ENCODE measurements around the gene CDKAL1.
"Not testable (repeated sequence)": the region's sequence is repeated elsewhere in the genome, so short reads cannot be mapped to it uniquely, and the experiment has no call there.

The CDKAL1 gene

DNA sequence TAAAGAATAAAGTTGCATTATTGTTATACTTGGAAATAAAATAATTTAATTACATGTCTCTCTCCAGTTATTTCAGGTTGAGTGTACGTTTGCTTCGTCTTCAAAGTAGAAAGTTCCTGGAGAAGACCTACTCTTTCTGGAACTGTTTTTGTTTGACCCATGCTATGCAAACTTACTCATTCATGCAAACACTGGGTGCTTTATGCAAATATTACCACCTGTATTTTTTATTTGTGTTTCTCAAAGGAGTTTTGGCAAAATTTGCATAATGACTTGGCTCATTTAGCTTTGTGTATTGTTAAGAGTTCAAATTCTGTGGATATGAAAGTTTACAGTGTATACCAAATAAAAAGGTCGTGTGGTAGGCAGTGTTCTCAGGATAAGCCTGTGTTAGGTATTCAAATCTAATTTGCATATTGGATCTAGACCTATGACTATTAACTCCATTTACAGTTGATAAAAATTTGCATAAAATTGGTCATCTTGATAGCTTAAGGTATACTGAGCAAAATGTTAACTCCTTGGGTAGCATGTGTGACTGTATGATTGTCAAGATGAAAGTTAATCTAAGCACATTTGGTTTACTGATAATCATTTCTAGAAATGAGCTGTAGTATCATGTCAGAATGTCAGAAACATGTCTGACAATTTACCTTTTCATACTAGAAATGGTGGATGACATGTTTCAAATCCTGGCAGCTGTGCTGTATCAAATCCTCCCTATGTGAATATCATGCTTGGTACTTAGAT, 65.2 kb downstream of the CDKAL1 start:
- H3K9ac ChIP-seq (ENCODE audit: low read length): no peak overlapping the region
- no peak for DNase-seq (ENCODE audit: low read depth)
- H3K36me3 ChIP-seq (ENCODE audit: control insufficient read depth, insufficient read depth, low read length, severe bottlenecking): no peaks in the 10 kb centered on the region
- no peaks in the 10 kb centered on the region for H3K27me3 ChIP-seq (replicated peaks; ENCODE audit: control insufficient read depth, insufficient read depth, low read length)
- H3K9me3 ChIP-seq (ENCODE audit: control insufficient read depth, low read length): no peaks in the 10 kb centered on the region
- H3K4me3 ChIP-seq (ENCODE audit: low read length): no peak overlapping the region
- H3K4me1 ChIP-seq (ENCODE audit: control insufficient read depth, insufficient read depth, low read length): no peaks in the 10 kb centered on the region

DNA sequence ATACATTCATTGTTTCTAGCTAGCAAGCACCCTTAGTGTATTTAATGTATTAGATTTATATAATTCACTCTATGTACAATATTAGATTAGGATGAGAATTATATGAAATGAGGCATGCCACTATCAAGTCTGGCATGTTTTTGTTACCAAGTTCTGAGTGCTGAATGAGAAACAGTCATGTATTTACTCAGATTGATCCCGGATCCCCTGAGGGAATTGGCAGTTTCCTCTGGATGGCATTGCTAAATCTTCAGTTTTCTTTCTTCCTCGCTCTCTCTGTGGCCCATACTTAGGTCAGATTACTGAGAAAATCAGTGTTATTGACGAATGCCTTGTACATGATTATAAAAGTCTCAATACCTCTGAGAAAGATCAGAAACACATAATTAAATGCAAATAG, 66.6 kb downstream of the CDKAL1 start:
- Histone ChIP-seq H3K4me1 (ENCODE audit: control insufficient read depth, insufficient read depth, low read length) (no peaks in the 10 kb centered on the region), H3K9me3 (ENCODE audit: control insufficient read depth, low read length) (no peaks in the 10 kb centered on the region), H3K27me3 (replicated peaks; ENCODE audit: control insufficient read depth, insufficient read depth, low read length) (no peaks in the 10 kb centered on the region), H3K4me3 (ENCODE audit: low read length) (no peak overlapping the region), H3K36me3 (ENCODE audit: control insufficient read depth, insufficient read depth, low read length, severe bottlenecking) (no peaks in the 10 kb centered on the region), H3K9ac (ENCODE audit: low read length) (no peak overlapping the region)
- no peak for DNase-seq (ENCODE audit: low read depth)

DNA sequence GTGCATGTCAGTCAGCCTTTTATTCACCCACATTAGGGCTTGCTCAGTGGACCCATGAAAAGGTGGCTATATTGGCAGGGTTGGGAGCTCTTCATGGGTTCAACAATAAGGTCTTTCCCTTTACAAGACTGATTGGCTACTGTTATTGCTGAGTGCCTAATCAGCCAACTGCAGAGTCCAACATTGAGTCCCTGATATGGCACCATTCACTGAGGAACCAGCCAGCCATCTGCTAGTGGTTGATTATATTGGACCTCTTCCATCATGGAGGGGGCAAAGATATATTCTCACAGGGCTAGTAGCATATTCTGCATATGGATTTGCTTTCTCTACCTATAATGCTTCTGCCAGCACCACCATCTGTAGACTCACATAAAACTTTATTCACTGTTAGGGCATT, 69.9 kb downstream of the CDKAL1 start:
- Histone ChIP-seq H3K4me1 (ENCODE audit: control insufficient read depth, insufficient read depth, low read length) (no peaks in the 10 kb centered on the region), H3K9me3 (ENCODE audit: control insufficient read depth, low read length) (no peaks in the 10 kb centered on the region), H3K4me3 (ENCODE audit: low read length) (no peak overlapping the region), H3K36me3 (ENCODE audit: control insufficient read depth, insufficient read depth, low read length, severe bottlenecking) (no peaks in the 10 kb centered on the region), H3K27me3 (replicated peaks; ENCODE audit: control insufficient read depth, insufficient read depth, low read length) (no peaks in the 10 kb centered on the region), H3K9ac (ENCODE audit: low read length) (no peak overlapping the region)
- no peak for DNase-seq (ENCODE audit: low read depth)

DNA sequence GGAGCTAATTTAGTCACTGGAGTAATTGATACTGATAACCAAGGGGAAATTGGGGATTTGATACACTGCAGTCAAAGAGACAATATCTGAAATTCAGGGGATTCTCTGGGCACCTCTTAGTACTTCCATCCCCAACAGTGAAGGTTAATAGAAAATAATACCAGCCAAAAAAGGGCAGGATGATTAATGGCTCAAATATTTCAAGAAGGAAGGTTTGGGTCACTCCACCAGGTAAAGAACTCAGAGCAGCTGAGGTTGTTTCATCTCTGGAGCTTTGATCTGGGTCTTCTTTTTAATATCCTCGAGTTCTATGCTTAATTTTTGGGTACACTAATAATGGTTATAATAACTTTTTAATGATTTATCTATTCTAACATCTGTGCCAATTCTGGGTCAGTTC, 70.8 kb downstream of the CDKAL1 start:
- Histone ChIP-seq H3K4me1 (ENCODE audit: control insufficient read depth, insufficient read depth, low read length) (peaks cover 1% of the 10 kb centered on the region), H3K4me3 (ENCODE audit: low read length) (no peak overlapping the region), H3K9ac (ENCODE audit: low read length) (no peak overlapping the region), H3K9me3 (ENCODE audit: control insufficient read depth, low read length) (no peaks in the 10 kb centered on the region), H3K36me3 (ENCODE audit: control insufficient read depth, insufficient read depth, low read length, severe bottlenecking) (no peaks in the 10 kb centered on the region), H3K27me3 (replicated peaks; ENCODE audit: control insufficient read depth, insufficient read depth, low read length) (no peaks in the 10 kb centered on the region)
- DNase-seq (ENCODE audit: low read depth): no peak

- Histone ChIP-seq H3K9me3 (ENCODE audit: control insufficient read depth, low read length) (no peaks in the 10 kb centered on the region), H3K36me3 (ENCODE audit: control insufficient read depth, insufficient read depth, low read length, severe bottlenecking) (no peaks in the 10 kb centered on the region), H3K4me3 (ENCODE audit: low read length) (no peak overlapping the region), H3K9ac (ENCODE audit: low read length) (no peak overlapping the region), H3K27me3 (replicated peaks; ENCODE audit: control insufficient read depth, insufficient read depth, low read length) (no peaks in the 10 kb centered on the region), H3K4me1 (ENCODE audit: control insufficient read depth, insufficient read depth, low read length) (peaks cover 6% of the 10 kb centered on the region)
- no peak for DNase-seq (ENCODE audit: low read depth)
These were observed 71.3 kb downstream of the CDKAL1 start for GRCh38 chr6:20605581-20605980.

- H3K27me3 ChIP-seq (replicated peaks; ENCODE audit: control insufficient read depth, insufficient read depth, low read length): no peaks in the 10 kb centered on the region
- DNase-seq (ENCODE audit: low read depth): no peak
- peaks cover 11% of the 10 kb centered on the region for H3K4me1 ChIP-seq (ENCODE audit: control insufficient read depth, insufficient read depth, low read length)
- no peak overlapping the region for H3K4me3 ChIP-seq (ENCODE audit: low read length)
- H3K9ac ChIP-seq (ENCODE audit: low read length): no peak overlapping the region
- no peaks in the 10 kb centered on the region for H3K9me3 ChIP-seq (ENCODE audit: control insufficient read depth, low read length)
- no peaks in the 10 kb centered on the region for H3K36me3 ChIP-seq (ENCODE audit: control insufficient read depth, insufficient read depth, low read length, severe bottlenecking)
These were observed 72.6 kb downstream of the CDKAL1 start for GRCh38 chr6:20606831-20607230.

GRCh38 chr6:20608356-20608755, 74.1 kb downstream of the CDKAL1 start:
- no peaks in the 10 kb centered on the region for H3K36me3 ChIP-seq (ENCODE audit: control insufficient read depth, insufficient read depth, low read length, severe bottlenecking)
- no peaks in the 10 kb centered on the region for H3K27me3 ChIP-seq (replicated peaks; ENCODE audit: control insufficient read depth, insufficient read depth, low read length)
- no peak for DNase-seq (ENCODE audit: low read depth)
- no peak overlapping the region for H3K9ac ChIP-seq (ENCODE audit: low read length)
- H3K4me1 ChIP-seq (ENCODE audit: control insufficient read depth, insufficient read depth, low read length): peaks cover 11% of the 10 kb centered on the region
- H3K9me3 ChIP-seq (ENCODE audit: control insufficient read depth, low read length): no peaks in the 10 kb centered on the region
- H3K4me3 ChIP-seq (ENCODE audit: low read length): no peak overlapping the region

- Histone ChIP-seq H3K36me3 (ENCODE audit: control insufficient read depth, insufficient read depth, low read length, severe bottlenecking) (no peaks in the 10 kb centered on the region), H3K4me1 (ENCODE audit: control insufficient read depth, insufficient read depth, low read length) (peaks cover 11% of the 10 kb centered on the region), H3K27me3 (replicated peaks; ENCODE audit: control insufficient read depth, insufficient read depth, low read length) (no peaks in the 10 kb centered on the region), H3K9me3 (ENCODE audit: control insufficient read depth, low read length) (no peaks in the 10 kb centered on the region), H3K9ac (ENCODE audit: low read length) (no peak overlapping the region), H3K4me3 (ENCODE audit: low read length) (no peak overlapping the region)
- no peak for DNase-seq (ENCODE audit: low read depth)
These were observed 74.6 kb downstream of the CDKAL1 start for GRCh38 chr6:20608905-20609304.

DNA sequence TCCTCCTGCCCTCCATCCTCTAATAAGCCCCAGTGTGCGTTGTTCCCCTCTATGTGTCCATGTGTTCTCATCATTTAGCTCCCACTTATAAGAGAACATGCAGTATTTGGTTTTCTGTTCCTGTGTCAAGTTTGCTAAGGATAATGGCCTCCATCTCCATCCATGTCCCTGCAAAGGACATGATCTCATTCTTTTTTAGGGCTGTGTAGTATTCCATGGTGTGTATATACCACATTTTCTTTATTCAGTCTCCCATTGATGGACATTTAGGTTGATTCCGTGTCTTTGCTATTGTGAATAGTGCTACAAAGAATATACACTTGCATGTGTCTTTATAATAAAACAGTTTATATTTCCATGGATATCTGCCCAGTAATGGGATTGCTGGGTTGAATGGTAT, 75.7 kb downstream of the CDKAL1 start:
- not testable (repeated sequence) for H3K4me3 ChIP-seq (ENCODE audit: low read length); DNase-seq (ENCODE audit: low read depth); H3K36me3 ChIP-seq (ENCODE audit: control insufficient read depth, insufficient read depth, low read length, severe bottlenecking); H3K27me3 ChIP-seq (replicated peaks; ENCODE audit: control insufficient read depth, insufficient read depth, low read length); H3K9me3 ChIP-seq (ENCODE audit: control insufficient read depth, low read length)
- Histone ChIP-seq H3K4me1 (ENCODE audit: control insufficient read depth, insufficient read depth, low read length) (peaks cover 11% of the 10 kb centered on the region), H3K9ac (ENCODE audit: low read length) (peak overlapping the region; percentile 32)

GRCh38 chr6:20610636-20611370, 76.5 kb downstream of the CDKAL1 start:
- H3K9me3 ChIP-seq (ENCODE audit: control insufficient read depth, low read length): no peaks in the 10 kb centered on the region
- H3K4me3 ChIP-seq (ENCODE audit: low read length): no peak overlapping the region
- peak; percentile 68 for DNase-seq (ENCODE audit: low read depth)
- H3K9ac ChIP-seq (ENCODE audit: low read length): peak overlapping the region; percentile 32
- no peaks in the 10 kb centered on the region for H3K27me3 ChIP-seq (replicated peaks; ENCODE audit: control insufficient read depth, insufficient read depth, low read length)
- no peaks in the 10 kb centered on the region for H3K36me3 ChIP-seq (ENCODE audit: control insufficient read depth, insufficient read depth, low read length, severe bottlenecking)
- H3K4me1 ChIP-seq (ENCODE audit: control insufficient read depth, insufficient read depth, low read length): peaks cover 11% of the 10 kb centered on the region

GRCh38 chr6:20617537-20617936, 83.3 kb downstream of the CDKAL1 start:
- DNase-seq (ENCODE audit: low read depth); H3K9ac ChIP-seq (ENCODE audit: low read length); H3K9me3 ChIP-seq (ENCODE audit: control insufficient read depth, low read length); H3K4me3 ChIP-seq (ENCODE audit: low read length); H3K27me3 ChIP-seq (replicated peaks; ENCODE audit: control insufficient read depth, insufficient read depth, low read length); H3K36me3 ChIP-seq (ENCODE audit: control insufficient read depth, insufficient read depth, low read length, severe bottlenecking); H3K4me1 ChIP-seq (ENCODE audit: control insufficient read depth, insufficient read depth, low read length): not testable (repeated sequence)

Data from adipocyte (in vitro differentiated cells).